ENCODE measurements around the gene CD8A.
A peak's percentile ranks its signal among the peaks of the same experiment; 100 is the strongest.

Gene CD8A

DNA sequence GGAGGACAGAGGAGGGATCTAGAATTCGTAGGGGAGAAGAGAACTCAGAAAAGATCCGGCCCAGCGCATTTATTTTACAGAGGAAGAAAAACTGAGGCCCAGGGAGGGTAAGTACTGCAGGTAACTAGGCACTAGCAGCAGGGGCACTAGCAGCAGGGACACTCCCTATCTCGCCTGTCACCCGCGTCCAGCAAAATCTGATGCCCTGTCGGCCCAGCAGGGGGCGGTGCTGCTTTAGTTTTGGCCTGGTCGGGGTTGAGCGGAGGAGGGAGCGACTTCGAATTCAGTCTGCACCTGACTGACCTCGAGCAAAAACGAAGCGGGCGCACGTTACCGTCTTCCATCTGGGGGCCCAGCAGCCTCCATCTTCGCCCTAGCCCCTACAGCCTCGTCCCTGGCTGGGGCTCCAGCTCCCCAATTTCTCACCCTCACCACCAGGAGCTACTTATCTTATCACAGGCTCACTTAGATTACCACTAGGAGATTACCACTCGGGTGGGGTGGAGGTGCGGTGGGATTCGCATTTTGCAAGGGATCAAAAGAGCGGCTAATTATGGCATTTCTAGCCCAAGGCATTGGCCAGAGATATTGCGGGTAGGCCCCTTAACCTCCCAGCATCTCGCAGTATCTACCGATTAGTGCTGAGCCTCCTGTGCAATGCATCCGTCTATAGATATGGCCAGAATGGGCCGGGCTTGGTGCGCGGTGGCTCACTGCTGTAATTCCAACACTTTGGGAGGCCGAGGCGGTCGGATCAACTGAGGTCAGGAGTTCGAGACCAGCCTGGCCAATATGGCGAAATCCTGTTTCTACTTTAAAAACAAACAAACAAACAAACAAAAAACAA is 17.8 kb upstream of the CD8A start:
- Histone ChIP-seq H3K27ac (ENCODE audit: low read depth, low read length, severe bottlenecking) (no peak overlapping the region), H3K4me3 (ENCODE audit: extremely low read depth, insufficient read depth, low read length, poor library complexity, severe bottlenecking) (peak overlapping the region; percentile 49), H3K36me3 (ENCODE audit: control insufficient read depth, insufficient read depth, low read length) (no peaks in the 10 kb centered on the region), H3K4me1 (ENCODE audit: control insufficient read depth, insufficient read depth, low read length, poor library complexity, severe bottlenecking) (peaks cover 3% of the 10 kb centered on the region), H3K9me3 (ENCODE audit: control insufficient read depth, low read length) (no peaks in the 10 kb centered on the region)
- WGBS, 2 experiments (ENCODE audit: insufficient coverage in 2 of 2) = 29 to 41% methylated on average over 27 to 31 of the region's 36 CpGs

GRCh38 chr2:86807468-86808275 is 17.0 kb upstream of the CD8A start:
- WGBS, 2 experiments (ENCODE audit: insufficient coverage in 2 of 2) = 2 to 4% methylated on average over 30 to 47 of the region's 51 CpGs
- no peaks in the 10 kb centered on the region for H3K9me3 ChIP-seq (ENCODE audit: control insufficient read depth, low read length)
- peak overlapping the region; percentile 49 for H3K4me3 ChIP-seq (ENCODE audit: extremely low read depth, insufficient read depth, low read length, poor library complexity, severe bottlenecking)
- H3K36me3 ChIP-seq (ENCODE audit: control insufficient read depth, insufficient read depth, low read length) = no peaks in the 10 kb centered on the region
- peaks cover 3% of the 10 kb centered on the region for H3K4me1 ChIP-seq (ENCODE audit: control insufficient read depth, insufficient read depth, low read length, poor library complexity, severe bottlenecking)
- no peak overlapping the region for H3K27ac ChIP-seq (ENCODE audit: low read depth, low read length, severe bottlenecking)

GRCh38 chr2:86807133-86807467 is 16.4 kb upstream of the CD8A start:
- Histone ChIP-seq H3K4me1 (ENCODE audit: control insufficient read depth, insufficient read depth, low read length, poor library complexity, severe bottlenecking) (peaks cover 3% of the 10 kb centered on the region), H3K36me3 (ENCODE audit: control insufficient read depth, insufficient read depth, low read length) (no peaks in the 10 kb centered on the region), H3K4me3 (ENCODE audit: extremely low read depth, insufficient read depth, low read length, poor library complexity, severe bottlenecking) (peak overlapping the region; percentile 49), H3K9me3 (ENCODE audit: control insufficient read depth, low read length) (no peaks in the 10 kb centered on the region), H3K27ac (ENCODE audit: low read depth, low read length, severe bottlenecking) (no peak overlapping the region)
- WGBS, 2 experiments (ENCODE audit: insufficient coverage in 2 of 2) = 53 to 63% methylated on average over 3 to 9 of the region's 11 CpGs

DNA sequence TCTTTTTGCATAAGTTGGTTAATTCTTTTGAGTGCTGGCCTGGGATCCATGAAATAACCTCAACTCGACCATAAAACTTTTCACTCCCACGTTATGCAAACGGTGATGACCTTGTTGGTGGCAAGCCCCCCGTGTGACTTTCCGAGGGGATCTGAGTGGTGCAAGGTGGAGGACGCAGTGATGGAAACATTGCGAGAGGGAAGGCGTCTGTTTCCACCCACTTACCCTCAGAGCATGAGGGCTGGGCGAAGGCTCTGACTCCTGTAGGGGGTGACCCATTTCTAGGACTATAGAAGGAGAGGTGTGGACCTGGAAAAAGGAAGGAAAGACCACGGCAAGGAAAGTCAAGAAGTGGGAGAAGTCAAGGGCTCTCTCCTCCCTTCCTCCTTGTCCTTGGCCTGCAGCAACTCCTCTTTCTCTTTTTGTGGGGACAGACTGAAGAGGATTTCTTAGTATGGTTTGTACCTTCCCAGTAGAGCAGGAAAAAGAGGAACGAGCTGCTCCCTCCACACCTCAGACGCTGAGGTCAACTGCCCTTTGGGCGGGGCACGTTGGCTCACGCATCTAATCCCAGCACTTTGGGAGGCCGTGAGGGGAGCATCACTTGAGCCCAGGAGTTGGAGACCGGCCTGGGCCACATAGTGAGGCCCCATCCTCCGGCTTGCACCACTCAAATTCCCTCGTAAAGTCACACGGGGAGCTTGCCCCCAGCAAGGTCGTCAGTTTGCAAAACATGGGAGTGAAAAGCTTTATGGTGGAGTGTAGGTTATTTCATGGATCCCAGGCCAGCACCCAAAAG is 15.5 kb upstream of the CD8A start:
- no peak overlapping the region for H3K27ac ChIP-seq (ENCODE audit: low read depth, low read length, severe bottlenecking)
- H3K4me3 ChIP-seq (ENCODE audit: extremely low read depth, insufficient read depth, low read length, poor library complexity, severe bottlenecking) = no peak overlapping the region
- WGBS, 2 experiments (ENCODE audit: insufficient coverage in 2 of 2) = 82 to 87% methylated on average over 10 to 13 of the region's 21 CpGs
- H3K36me3 ChIP-seq (ENCODE audit: control insufficient read depth, insufficient read depth, low read length) = no peaks in the 10 kb centered on the region
- no peaks in the 10 kb centered on the region for H3K9me3 ChIP-seq (ENCODE audit: control insufficient read depth, low read length)
- peaks cover 3% of the 10 kb centered on the region for H3K4me1 ChIP-seq (ENCODE audit: control insufficient read depth, insufficient read depth, low read length, poor library complexity, severe bottlenecking)

- Histone ChIP-seq H3K4me1 (ENCODE audit: control insufficient read depth, insufficient read depth, low read length, poor library complexity, severe bottlenecking) (no peaks in the 10 kb centered on the region), H3K9me3 (ENCODE audit: control insufficient read depth, low read length) (peaks cover 12% of the 10 kb centered on the region), H3K27ac (ENCODE audit: low read depth, low read length, severe bottlenecking) (no peak overlapping the region), H3K4me3 (ENCODE audit: extremely low read depth, insufficient read depth, low read length, poor library complexity, severe bottlenecking) (no peak overlapping the region), H3K36me3 (ENCODE audit: control insufficient read depth, insufficient read depth, low read length) (no peaks in the 10 kb centered on the region)
- WGBS, 2 experiments (ENCODE audit: insufficient coverage in 2 of 2) = 80 to 92% methylated on average over 1 to 2 of the region's 2 CpGs
These were observed 10.3 kb upstream of the CD8A start for GRCh38 chr2:86800856-86801567.

DNA sequence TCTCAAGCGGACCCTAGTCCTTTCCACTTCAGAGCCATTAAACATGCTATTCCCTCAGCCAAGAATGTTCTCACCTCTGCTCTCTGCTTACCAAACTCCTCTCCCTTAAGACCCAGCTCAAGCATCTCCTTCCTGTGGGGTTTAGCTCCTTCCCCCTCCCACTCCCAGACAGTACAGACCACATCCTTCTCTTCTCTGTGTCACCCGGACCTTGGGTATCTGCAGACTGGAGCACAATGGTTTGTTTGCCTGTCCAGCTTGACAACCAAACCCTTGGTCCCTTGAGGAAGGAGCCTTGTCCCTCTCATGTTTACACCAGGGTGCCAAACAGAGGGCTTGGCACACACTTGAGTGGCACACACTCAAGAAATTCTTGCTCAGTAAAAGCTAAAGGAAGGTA is 4.1 kb upstream of the CD8A start:
- peaks cover 12% of the 10 kb centered on the region for H3K9me3 ChIP-seq (ENCODE audit: control insufficient read depth, low read length)
- peaks cover 8% of the 10 kb centered on the region for H3K4me1 ChIP-seq (ENCODE audit: control insufficient read depth, insufficient read depth, low read length, poor library complexity, severe bottlenecking)
- no peak overlapping the region for H3K27ac ChIP-seq (ENCODE audit: low read depth, low read length, severe bottlenecking)
- no peaks in the 10 kb centered on the region for H3K36me3 ChIP-seq (ENCODE audit: control insufficient read depth, insufficient read depth, low read length)
- 86 to 87% methylated on average over 2 of the region's 2 CpGs for WGBS, 2 experiments (ENCODE audit: insufficient coverage in 2 of 2)
- H3K4me3 ChIP-seq (ENCODE audit: extremely low read depth, insufficient read depth, low read length, poor library complexity, severe bottlenecking) = no peak overlapping the region

DNA sequence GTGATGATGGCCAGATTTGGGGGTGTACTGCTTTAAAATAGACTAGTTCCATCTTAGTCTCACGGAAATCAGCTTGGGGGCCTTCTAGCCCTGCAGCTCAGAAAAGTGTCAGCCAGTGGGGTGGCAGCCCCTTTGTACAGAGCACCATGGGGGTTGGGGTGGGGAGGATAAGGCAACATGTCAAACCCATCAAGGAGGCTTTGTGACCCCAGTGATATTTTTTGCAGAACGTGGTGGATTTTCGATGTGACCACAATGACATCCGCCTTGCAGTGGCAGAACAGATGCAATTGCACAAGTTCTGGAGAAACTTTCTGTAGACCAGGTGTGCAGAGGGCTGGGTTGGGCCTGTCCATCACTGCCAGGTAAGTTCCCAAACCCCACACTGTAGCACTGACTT is 3.0 kb upstream of the CD8A start:
- no peaks in the 10 kb centered on the region for H3K36me3 ChIP-seq (ENCODE audit: control insufficient read depth, insufficient read depth, low read length)
- peaks cover 12% of the 10 kb centered on the region for H3K9me3 ChIP-seq (ENCODE audit: control insufficient read depth, low read length)
- 86 to 95% methylated on average over 3 to 4 of the region's 4 CpGs for WGBS, 2 experiments (ENCODE audit: insufficient coverage in 2 of 2)
- no peak overlapping the region for H3K27ac ChIP-seq (ENCODE audit: low read depth, low read length, severe bottlenecking)
- no peak overlapping the region for H3K4me3 ChIP-seq (ENCODE audit: extremely low read depth, insufficient read depth, low read length, poor library complexity, severe bottlenecking)
- peaks cover 8% of the 10 kb centered on the region for H3K4me1 ChIP-seq (ENCODE audit: control insufficient read depth, insufficient read depth, low read length, poor library complexity, severe bottlenecking)

- Histone ChIP-seq H3K27ac (ENCODE audit: low read depth, low read length, severe bottlenecking) (no peak overlapping the region), H3K9me3 (ENCODE audit: control insufficient read depth, low read length) (peaks cover 5% of the 10 kb centered on the region), H3K36me3 (ENCODE audit: control insufficient read depth, insufficient read depth, low read length) (no peaks in the 10 kb centered on the region), H3K4me3 (ENCODE audit: extremely low read depth, insufficient read depth, low read length, poor library complexity, severe bottlenecking) (no peak overlapping the region), H3K4me1 (ENCODE audit: control insufficient read depth, insufficient read depth, low read length, poor library complexity, severe bottlenecking) (peaks cover 8% of the 10 kb centered on the region)
- WGBS, 2 experiments (ENCODE audit: insufficient coverage in 2 of 2) = 33 to 55% methylated on average over 4 to 7 of the region's 7 CpGs
These were observed 860 bp upstream of the CD8A start for GRCh38 chr2:86791573-86791972.

DNA sequence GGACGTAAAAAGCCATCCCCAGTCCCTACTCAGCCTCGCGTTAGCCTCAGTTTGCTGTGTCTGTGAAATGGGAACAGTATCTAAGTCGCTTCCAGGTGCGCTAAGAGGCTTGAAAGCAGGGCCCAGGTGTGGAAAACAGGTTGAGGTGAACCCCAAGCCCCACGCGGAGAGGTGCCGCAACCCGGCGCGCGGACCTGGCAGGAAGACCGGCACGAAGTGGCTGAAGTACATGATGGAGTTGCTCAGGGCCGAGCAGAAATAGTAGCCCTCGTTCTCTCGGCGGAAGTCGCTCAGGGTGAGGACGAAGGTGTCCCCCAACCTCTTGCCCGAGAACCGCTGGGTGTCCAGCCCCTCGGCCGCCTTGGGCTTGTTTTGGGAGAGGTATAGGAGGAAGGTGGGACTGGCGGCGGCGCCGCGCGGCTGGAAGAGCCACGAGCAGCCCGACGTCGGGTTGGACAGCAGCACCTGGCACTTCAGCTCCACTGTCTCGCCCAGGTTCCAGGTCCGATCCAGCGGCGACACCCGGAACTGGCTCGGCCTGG is 508 bp downstream of the CD8A start:
- WGBS, 2 experiments (ENCODE audit: insufficient coverage in 2 of 2) = 18 to 20% methylated on average over 23 to 24 of the region's 40 CpGs
- no peaks in the 10 kb centered on the region for H3K36me3 ChIP-seq (ENCODE audit: control insufficient read depth, insufficient read depth, low read length)
- no peak overlapping the region for H3K4me3 ChIP-seq (ENCODE audit: extremely low read depth, insufficient read depth, low read length, poor library complexity, severe bottlenecking)
- no peak overlapping the region for H3K27ac ChIP-seq (ENCODE audit: low read depth, low read length, severe bottlenecking)
- no peaks in the 10 kb centered on the region for H3K9me3 ChIP-seq (ENCODE audit: control insufficient read depth, low read length)
- peaks cover 8% of the 10 kb centered on the region for H3K4me1 ChIP-seq (ENCODE audit: control insufficient read depth, insufficient read depth, low read length, poor library complexity, severe bottlenecking)

DNA sequence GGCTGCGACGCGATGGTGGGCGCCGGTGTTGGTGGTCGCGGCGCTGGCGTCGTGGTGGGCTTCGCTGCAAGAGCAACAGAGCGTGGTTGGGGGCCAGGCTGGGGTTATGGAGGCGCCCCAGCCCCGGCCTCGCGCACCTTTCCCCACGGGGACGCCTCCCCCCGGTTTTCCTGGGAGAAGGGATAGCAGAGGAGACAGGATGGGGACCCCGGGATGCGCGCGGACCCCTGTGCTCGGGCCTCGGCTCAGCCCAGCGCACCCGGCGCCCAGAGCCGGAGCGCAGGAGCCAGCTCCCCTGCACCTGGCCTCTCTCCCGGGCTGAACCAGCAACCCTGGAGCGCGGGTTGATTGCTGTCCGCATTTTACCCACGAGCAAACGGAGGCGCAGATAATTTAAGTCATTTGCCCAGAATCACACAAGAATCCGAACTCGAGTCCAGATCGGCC is 1.0 kb downstream of the CD8A start:
- no peaks in the 10 kb centered on the region for H3K9me3 ChIP-seq (ENCODE audit: control insufficient read depth, low read length)
- no peak overlapping the region for H3K4me3 ChIP-seq (ENCODE audit: extremely low read depth, insufficient read depth, low read length, poor library complexity, severe bottlenecking)
- WGBS, 2 experiments (ENCODE audit: insufficient coverage in 2 of 2) = 24 to 39% methylated on average over 25 of the region's 40 CpGs
- H3K27ac ChIP-seq (ENCODE audit: low read depth, low read length, severe bottlenecking) = no peak overlapping the region
- peaks cover 8% of the 10 kb centered on the region for H3K4me1 ChIP-seq (ENCODE audit: control insufficient read depth, insufficient read depth, low read length, poor library complexity, severe bottlenecking)
- no peaks in the 10 kb centered on the region for H3K36me3 ChIP-seq (ENCODE audit: control insufficient read depth, insufficient read depth, low read length)

Data from mesodermal cell (in vitro differentiated cells).